ENCODE results near the gene KSR1. TPM values are rescaled to one million over a fixed set of nuclear protein-coding genes. Genes with fewer than 3 reads are reported as not detected.

KSR1 gene
- total RNA-seq, 3 donors from 2014 or later, result 14.1 to 36.4 (median 24.0) TPM

- Histone ChIP-seq H3K27me3 (no peaks in the 10 kb centered on the region), H3K9me3 (no peaks in the 10 kb centered on the region), H3K4me3 (no peak overlapping the region), H3K4me1 (no peaks in the 10 kb centered on the region), H3K27ac (no peak overlapping the region), H3K36me3 (no peaks in the 10 kb centered on the region)
- TF ChIP-seq POLR2AphosphoS5 (IDR thresholded peaks at IDR 0.05) (no peak), POLR2A (IDR thresholded peaks at IDR 0.05) (no peak), CTCF (IDR thresholded peaks at IDR 0.05) (no peak)
- intact Hi-C loops (cut with DNase I; ENCODE audit: low total_unique reads), result no loop called here
- DNase-seq (ENCODE audit: low spot score in 2 of 2), result no peak
Observed at GRCh38 chr17:27469256-27469655, 13.0 kb downstream of the KSR1 start.

- TF ChIP-seq POLR2AphosphoS5 (IDR thresholded peaks at IDR 0.05), result no peak
- no peak for TF ChIP-seq CTCF (IDR thresholded peaks at IDR 0.05)
- TF ChIP-seq POLR2A (IDR thresholded peaks at IDR 0.05), result no peak
- Histone ChIP-seq H3K27me3 (no peaks in the 10 kb centered on the region), H3K36me3 (no peaks in the 10 kb centered on the region), H3K4me1 (no peaks in the 10 kb centered on the region), H3K27ac (no peak overlapping the region), H3K9me3 (no peaks in the 10 kb centered on the region), H3K4me3 (no peak overlapping the region)
- DNase-seq (ENCODE audit: low spot score in 2 of 2), result no peak
- intact Hi-C loops (cut with DNase I; ENCODE audit: low total_unique reads), result no loop called here
Observed at GRCh38 chr17:27471321-27472269, 15.3 kb downstream of the KSR1 start.

GRCh38 chr17:27473190-27473747 is 17.0 kb downstream of the KSR1 start:
- Histone ChIP-seq H3K4me1 (no peaks in the 10 kb centered on the region), H3K4me3 (no peak overlapping the region), H3K27ac (peak overlapping the region in 1 of 2 donors; percentile 11), H3K9me3 (no peaks in the 10 kb centered on the region), H3K27me3 (no peaks in the 10 kb centered on the region), H3K36me3 (no peaks in the 10 kb centered on the region)
- DNase-seq (ENCODE audit: low spot score in 2 of 2), result no peak
- intact Hi-C loops (cut with DNase I; ENCODE audit: low total_unique reads), result no loop called here
- TF ChIP-seq POLR2AphosphoS5 (IDR thresholded peaks at IDR 0.05) (no peak), CTCF (IDR thresholded peaks at IDR 0.05) (no peak), POLR2A (IDR thresholded peaks at IDR 0.05) (no peak)

GRCh38 chr17:27473748-27474609 is 17.7 kb downstream of the KSR1 start:
- TF ChIP-seq POLR2A (IDR thresholded peaks at IDR 0.05), result no peak
- TF ChIP-seq CTCF (IDR thresholded peaks at IDR 0.05), result no peak
- no peak for TF ChIP-seq POLR2AphosphoS5 (IDR thresholded peaks at IDR 0.05)
- no peaks in the 10 kb centered on the region for H3K36me3 ChIP-seq
- no peaks in the 10 kb centered on the region for H3K9me3 ChIP-seq
- no peak overlapping the region for H3K4me3 ChIP-seq
- DNase-seq (ENCODE audit: low spot score in 2 of 2), result no peak
- H3K4me1 ChIP-seq, result no peaks in the 10 kb centered on the region
- H3K27ac ChIP-seq, result peak overlapping the region in 1 of 2 donors; percentile 11
- no peaks in the 10 kb centered on the region for H3K27me3 ChIP-seq
- intact Hi-C loops (cut with DNase I; ENCODE audit: low total_unique reads), result no loop called here

Data from breast epithelium (tissue), 4 donors.